ENCODE data around the gene DHDDS. TPM values are rescaled to one million over a fixed set of nuclear protein-coding genes. Genes with fewer than 3 reads are reported as not detected.

The DHDDS gene
- total RNA-seq, 2 experiments from 2014 or later: 26.3 to 26.8 TPM

- Mint-ChIP-seq H3K27ac (no peak overlapping the region), H3K4me3 (no peak overlapping the region), H3K9me3 (no peaks in the 10 kb centered on the region), H3K4me1 (ENCODE audit: low read depth) (no peaks in the 10 kb centered on the region), H3K36me3 (ENCODE audit: low read depth) (no peaks in the 10 kb centered on the region), H3K27me3 (peaks cover 22% of the 10 kb centered on the region)
- Histone ChIP-seq H3K9me3 (ENCODE audit: control insufficient read depth in 1 of 2, insufficient read depth in 1 of 2, low read length in 2 of 2) (no peaks in the 10 kb centered on the region), H3K4me1 (ENCODE audit: insufficient read depth, low read length) (no peaks in the 10 kb centered on the region), H3K27ac (ENCODE audit: low read depth in 1 of 2, low read length in 2 of 2) (no peak overlapping the region), H3K4me3 (ENCODE audit: low read length) (no peak overlapping the region), H3K27me3 (ENCODE audit: control insufficient read depth in 1 of 2, insufficient read depth in 2 of 2, low read length in 2 of 2) (peaks cover 3 to 10% of the 10 kb centered on the region in 2 experiments), H3K36me3 (ENCODE audit: insufficient read depth, low read length) (no peaks in the 10 kb centered on the region)
- ATAC-seq (ENCODE audit: poor library complexity): no peak
- no peak for TF ChIP-seq CTCF (IDR thresholded peaks at IDR 0.05)
- POLR2A ChIA-PET: no interaction called here
- no peak for DNase-seq
- CTCF ChIA-PET: interaction anchor here (0.9 kb wide), 1 partner anchor 98 kb away, joined by 3 read pairs; no protein-coding TSS in a partner anchor
- intact Hi-C loops (cut with DNase I, micrococcal nuclease): loop anchor here in 1 of 2 experiments (10.0 kb wide), 1 partner anchor 385 kb away; no protein-coding TSS in a partner anchor
Observed at GRCh38 chr1:26419494-26419893, 12.6 kb upstream of the DHDDS start.

GRCh38 chr1:26429721-26430120, 2.4 kb upstream of the DHDDS start:
- CTCF ChIA-PET: interaction anchor here (1.4 kb wide), 1 partner anchor 12 kb away, joined by 9 read pairs; no protein-coding TSS in a partner anchor
- Mint-ChIP-seq H3K4me1 (ENCODE audit: low read depth) (peaks cover 23% of the 10 kb centered on the region), H3K9me3 (no peaks in the 10 kb centered on the region), H3K36me3 (ENCODE audit: low read depth) (peaks cover 11% of the 10 kb centered on the region), H3K4me3 (no peak overlapping the region), H3K27ac (no peak overlapping the region), H3K27me3 (peaks cover 14% of the 10 kb centered on the region)
- ATAC-seq (ENCODE audit: poor library complexity) (no peak), DNase-seq (no peak)
- no peak overlapping the region for H3K27ac ChIP-seq (ENCODE audit: low read depth in 1 of 2, low read length in 2 of 2)
- peaks cover 26% of the 10 kb centered on the region for H3K4me1 ChIP-seq (ENCODE audit: insufficient read depth, low read length)
- H3K4me3 ChIP-seq (ENCODE audit: low read length): no peak overlapping the region
- POLR2A ChIA-PET: interaction anchor here (0.6 to 1.4 kb wide), 4 partner anchors 12 to 525 kb away, joined by 3 to 9 read pairs (median 3); no protein-coding TSS in a partner anchor
- no peak for TF ChIP-seq CTCF (IDR thresholded peaks at IDR 0.05)
- peaks cover 9% of the 10 kb centered on the region for H3K36me3 ChIP-seq (ENCODE audit: insufficient read depth, low read length)
- H3K9me3 ChIP-seq (ENCODE audit: control insufficient read depth in 1 of 2, insufficient read depth in 1 of 2, low read length in 2 of 2): no peaks in the 10 kb centered on the region
- no peaks in the 10 kb centered on the region for H3K27me3 ChIP-seq (ENCODE audit: control insufficient read depth in 1 of 2, insufficient read depth in 2 of 2, low read length in 2 of 2)
- intact Hi-C loops (cut with DNase I, micrococcal nuclease): loop anchor here in 1 of 2 experiments (5.0 kb wide), 1 partner anchor 463 kb away; the partner anchor contains the start of gene GPN2

- intact Hi-C loops (cut with DNase I, micrococcal nuclease): loop anchor here (2.0 to 5.0 kb wide), 4 partner anchors 38 to 460 kb away; partner anchors contain the start of genes GPN2 (in 1 of the 2) and HMGN2 (in 1 of the 2)
Observed at GRCh38 chr1:26432793-26433192, 672 bp downstream of the DHDDS start.

More at GRCh38 chr1:26432793-26433192, 672 bp downstream of the DHDDS start:
- ATAC-seq (ENCODE audit: poor library complexity) (no peak), DNase-seq (no peak)
- Histone ChIP-seq H3K27ac (ENCODE audit: low read depth in 1 of 2, low read length in 2 of 2) (peak overlapping the region in 1 of 2 donors; percentile 77), H3K27me3 (ENCODE audit: control insufficient read depth in 1 of 2, insufficient read depth in 2 of 2, low read length in 2 of 2) (no peaks in the 10 kb centered on the region), H3K4me1 (ENCODE audit: insufficient read depth, low read length) (peaks cover 26% of the 10 kb centered on the region), H3K36me3 (ENCODE audit: insufficient read depth, low read length) (peaks cover 28% of the 10 kb centered on the region), H3K4me3 (ENCODE audit: low read length) (peak overlapping the region; percentile 81), H3K9me3 (ENCODE audit: control insufficient read depth in 1 of 2, insufficient read depth in 1 of 2, low read length in 2 of 2) (no peaks in the 10 kb centered on the region)
- H3K27me3 Mint-ChIP-seq: no peaks in the 10 kb centered on the region
- H3K4me1 Mint-ChIP-seq (ENCODE audit: low read depth): peaks cover 23% of the 10 kb centered on the region
- H3K27ac Mint-ChIP-seq: peak overlapping the region; percentile 88
- peak overlapping the region; percentile 92 for H3K4me3 Mint-ChIP-seq
- H3K36me3 Mint-ChIP-seq (ENCODE audit: low read depth): peaks cover 12% of the 10 kb centered on the region
- CTCF ChIA-PET: interaction anchor here (0.6 to 2.6 kb wide), 5 partner anchors 16 to 331 kb away, joined by 3 to 14 read pairs (median 4); partner anchors contain the start of gene CEP85
- H3K9me3 Mint-ChIP-seq: no peaks in the 10 kb centered on the region
- POLR2A ChIA-PET: interaction anchor here (0.5 to 3.3 kb wide), 22 partner anchors 12 to 612 kb away, joined by 3 to 66 read pairs (median 6); partner anchors contain the start of genes CD52, CEP85, GPATCH3 and HMGN2
- TF ChIP-seq CTCF (IDR thresholded peaks at IDR 0.05): no peak
